KOPT-K1 (cell line): Measurements from ENCODE around the gene ZNF429.
A peak's percentile ranks its signal among the peaks of the same experiment; 100 is the strongest.

Source experiments
- H3K27ac ChIP-seq: fragments of 200-600 bp; sonication (generic); 2 replicates; pipeline ENCODE4 v1.5.1; 2016; ENCODE audit warnings: antibody characterized with exemption, mild to moderate bottlenecking, low read depth, low read length; ENCODE audit not compliant: poor library complexity, severe bottlenecking
- H3K36me3 ChIP-seq: fragments of 200-600 bp; sonication (generic); 2 replicates; pipeline ENCODE4 v1.5.1; 2017; ENCODE audit warnings: antibody characterized with exemption, mild to moderate bottlenecking, low read length, moderate library complexity; ENCODE audit not compliant: insufficient read depth
- H3K9me3 ChIP-seq: fragments of 200-600 bp; sonication (generic); 2 replicates; pipeline ENCODE4 v1.5.1; 2017; ENCODE audit warnings: antibody characterized with exemption, low read length, mild to moderate bottlenecking; ENCODE audit not compliant: insufficient read depth, poor library complexity, severe bottlenecking

ZNF429 gene

GRCh38 chr19:21569494-21569865, 64.1 kb downstream of the ZNF429 start:
- Histone ChIP-seq H3K36me3 (peaks cover 4% of the 10 kb centered on the region; the same call in 1 of the 2 replicates), H3K9me3 (peaks cover 46% of the 10 kb centered on the region), H3K27ac (peak overlapping the region; percentile 88)

- H3K9me3 ChIP-seq = peaks cover 45% of the 10 kb centered on the region
- peaks cover 2% of the 10 kb centered on the region; the same call in 1 of the 2 replicates for H3K36me3 ChIP-seq
- no peak overlapping the region for H3K27ac ChIP-seq
Observed at GRCh38 chr19:21571316-21571715, 65.9 kb downstream of the ZNF429 start.

- peaks cover 44% of the 10 kb centered on the region for H3K9me3 ChIP-seq
- no peak overlapping the region for H3K27ac ChIP-seq
- no peaks in the 10 kb centered on the region for H3K36me3 ChIP-seq
Observed at GRCh38 chr19:21574607-21575006, 69.2 kb downstream of the ZNF429 start.

- Histone ChIP-seq H3K9me3 (peaks cover 40% of the 10 kb centered on the region), H3K27ac (no peak overlapping the region), H3K36me3 (0 out of 2 replicates have a peak, but pooled peaks cover under 1% of the 10 kb centered on the region)
Observed at GRCh38 chr19:21576481-21576880, 71.1 kb downstream of the ZNF429 start.

- H3K9me3 ChIP-seq = peaks cover 23% of the 10 kb centered on the region
- H3K36me3 ChIP-seq = 0 out of 2 replicates have a peak, but pooled peaks cover 4% of the 10 kb centered on the region
- peak overlapping the region; percentile 74 for H3K27ac ChIP-seq
Observed at GRCh38 chr19:21580101-21580500, 74.7 kb downstream of the ZNF429 start.

- Histone ChIP-seq H3K9me3 (peaks cover 28% of the 10 kb centered on the region), H3K27ac (peak overlapping the region; percentile 74), H3K36me3 (0 out of 2 replicates have a peak, but pooled peaks cover 4% of the 10 kb centered on the region)
Observed at GRCh38 chr19:21580818-21581217, 75.4 kb downstream of the ZNF429 start.

- Histone ChIP-seq H3K9me3 (peaks cover 29% of the 10 kb centered on the region), H3K36me3 (0 out of 2 replicates have a peak, but pooled peaks cover 4% of the 10 kb centered on the region), H3K27ac (peak overlapping the region; percentile 74)
Observed at GRCh38 chr19:21581646-21582240, 76.3 kb downstream of the ZNF429 start.

- H3K36me3 ChIP-seq = 0 out of 2 replicates have a peak, but pooled peaks cover 4% of the 10 kb centered on the region
- peaks cover 29% of the 10 kb centered on the region for H3K9me3 ChIP-seq
- peak overlapping the region; percentile 80 for H3K27ac ChIP-seq
Observed at GRCh38 chr19:21584537-21584936, 79.1 kb downstream of the ZNF429 start.

- Histone ChIP-seq H3K27ac (peak overlapping the region; percentile 80), H3K36me3 (0 out of 2 replicates have a peak, but pooled peaks cover 4% of the 10 kb centered on the region), H3K9me3 (peaks cover 29% of the 10 kb centered on the region)
Observed at GRCh38 chr19:21585281-21585890, 80.0 kb downstream of the ZNF429 start.

GRCh38 chr19:21586311-21587116, 81.1 kb downstream of the ZNF429 start:
- 0 out of 2 replicates have a peak, but pooled peaks cover 3% of the 10 kb centered on the region for H3K36me3 ChIP-seq
- peak overlapping the region; percentile 80 for H3K27ac ChIP-seq
- peaks cover 21% of the 10 kb centered on the region for H3K9me3 ChIP-seq

- H3K9me3 ChIP-seq = peaks cover 19% of the 10 kb centered on the region
- H3K27ac ChIP-seq = peak overlapping the region; percentile 80
- H3K36me3 ChIP-seq = no peaks in the 10 kb centered on the region
Observed at GRCh38 chr19:21587117-21587461, 81.7 kb downstream of the ZNF429 start.

GRCh38 chr19:21587549-21587948, 82.1 kb downstream of the ZNF429 start:
- H3K36me3 ChIP-seq = no peaks in the 10 kb centered on the region
- H3K9me3 ChIP-seq = peaks cover 19% of the 10 kb centered on the region
- H3K27ac ChIP-seq = peak overlapping the region; percentile 80

GRCh38 chr19:21588065-21588601, 82.7 kb downstream of the ZNF429 start:
- Histone ChIP-seq H3K27ac (peak overlapping the region; percentile 80), H3K9me3 (peaks cover 19% of the 10 kb centered on the region), H3K36me3 (no peaks in the 10 kb centered on the region)

GRCh38 chr19:21590867-21591266, 85.5 kb downstream of the ZNF429 start:
- Histone ChIP-seq H3K36me3 (no peaks in the 10 kb centered on the region), H3K27ac (no peak overlapping the region), H3K9me3 (peaks cover 14% of the 10 kb centered on the region)

- H3K9me3 ChIP-seq = peaks cover 5% of the 10 kb centered on the region
- H3K36me3 ChIP-seq = no peaks in the 10 kb centered on the region
- H3K27ac ChIP-seq = no peak overlapping the region
Observed at GRCh38 chr19:21593008-21593481, 87.6 kb downstream of the ZNF429 start.
